Right forelimb (tissue), 1 donor: ENCODE data around the gene MTR.

Experiments
- DNase-seq: peaks from one replicate; pipeline ENCODE4 v3.0.0-alpha.2; 2018

MTR gene

DNA sequence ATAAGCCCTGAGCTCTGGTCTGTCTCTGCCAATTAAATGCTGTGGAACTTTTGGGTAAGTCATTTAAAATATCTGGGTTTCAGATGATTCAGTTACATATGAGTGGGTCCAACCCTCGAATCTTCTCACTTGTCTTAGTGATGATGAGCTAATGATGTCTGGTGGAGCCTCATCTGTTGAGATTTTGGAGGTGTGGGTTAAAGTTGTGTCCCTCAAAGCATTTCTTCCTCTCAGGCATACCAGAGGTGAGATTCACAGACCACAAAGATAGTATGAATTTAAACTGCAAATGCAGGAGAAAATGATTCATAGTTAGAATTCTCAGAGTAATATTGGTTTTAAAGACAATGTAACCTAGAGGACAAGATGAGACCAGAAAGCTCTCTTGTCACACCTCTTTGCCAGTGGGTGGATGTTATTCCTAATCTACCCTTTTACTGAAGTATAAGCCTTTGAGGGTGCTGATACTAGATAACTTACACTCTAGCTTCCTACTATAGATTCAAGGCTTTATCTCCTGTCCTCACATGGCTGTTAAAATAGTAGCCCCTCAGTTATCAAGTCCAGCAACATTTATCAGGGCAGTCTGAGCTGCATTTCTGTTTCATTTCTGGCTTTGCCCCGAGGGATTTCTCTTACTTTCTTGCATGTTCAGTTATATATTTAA, 118.4 kb downstream of the MTR start:
- DNase-seq: no peak

DNA sequence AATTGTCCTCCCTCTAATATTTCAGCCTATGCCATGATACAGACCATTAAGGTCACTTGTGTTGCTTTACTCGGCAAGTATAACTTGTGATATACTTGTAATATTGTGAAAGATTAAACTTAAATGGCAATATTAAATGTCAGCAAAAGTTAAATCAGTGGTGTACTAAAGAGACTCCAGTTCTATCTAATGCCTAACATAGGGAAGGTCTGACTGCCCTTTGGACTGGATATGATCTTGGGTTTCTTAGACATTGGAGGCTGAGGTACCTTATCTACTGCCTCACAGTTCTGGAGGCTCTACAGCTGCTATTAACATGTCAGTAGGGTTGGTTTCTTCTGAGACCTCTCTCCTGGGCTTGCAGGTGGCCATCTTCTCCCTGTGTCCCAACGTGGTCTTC, 119.3 kb downstream of the MTR start:
- DNase-seq: no peak

DNA sequence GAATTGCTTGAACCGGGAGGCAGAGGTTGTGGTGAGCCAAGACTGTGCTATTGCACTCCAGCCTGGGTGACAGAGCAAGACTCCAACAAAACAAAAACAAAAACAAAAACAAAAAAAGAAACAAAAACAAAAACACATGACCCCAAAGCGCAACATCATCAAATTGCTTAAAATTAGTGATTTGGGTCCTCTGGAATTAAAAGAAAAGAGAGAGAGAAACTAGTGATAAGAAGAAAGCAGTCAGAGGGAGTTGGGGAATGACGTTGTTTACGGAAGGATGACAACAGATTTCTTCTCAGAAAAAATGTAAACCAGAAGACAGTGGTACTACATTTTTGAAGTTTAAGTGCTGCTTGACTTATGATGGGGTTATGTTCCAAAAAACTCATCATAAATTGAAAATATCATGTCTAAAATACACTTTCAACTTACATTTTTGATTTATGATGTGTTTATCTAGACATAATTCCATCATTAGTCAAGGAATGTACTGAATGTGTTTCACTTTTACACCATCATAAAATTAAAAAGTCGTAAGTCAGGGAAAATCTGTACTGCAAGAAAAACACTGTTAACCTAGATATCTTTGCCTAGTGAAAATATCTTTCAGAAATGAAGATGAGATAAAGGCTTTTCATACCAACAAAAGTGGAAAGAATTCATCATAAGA, 121.2 kb downstream of the MTR start:
- DNase-seq: no peak

DNA sequence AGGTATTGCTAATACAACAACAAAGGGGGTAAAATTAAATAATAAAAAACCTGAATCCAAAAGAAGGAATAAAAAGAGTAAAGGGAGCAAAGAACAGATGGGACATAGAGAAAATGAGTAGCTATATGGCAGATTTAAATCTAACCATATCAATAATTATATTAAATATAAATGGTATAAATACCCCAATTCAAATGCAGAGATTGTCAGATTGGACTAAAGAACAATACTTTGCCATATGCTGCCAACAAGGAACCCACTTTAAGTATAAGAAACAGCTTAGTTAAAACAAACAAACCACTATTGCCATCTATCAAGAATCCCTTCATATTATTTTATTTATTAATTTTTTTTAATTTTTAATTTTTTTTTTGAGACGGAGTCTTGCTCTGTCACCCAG, 122.4 kb downstream of the MTR start:
- no peak for DNase-seq

DNA sequence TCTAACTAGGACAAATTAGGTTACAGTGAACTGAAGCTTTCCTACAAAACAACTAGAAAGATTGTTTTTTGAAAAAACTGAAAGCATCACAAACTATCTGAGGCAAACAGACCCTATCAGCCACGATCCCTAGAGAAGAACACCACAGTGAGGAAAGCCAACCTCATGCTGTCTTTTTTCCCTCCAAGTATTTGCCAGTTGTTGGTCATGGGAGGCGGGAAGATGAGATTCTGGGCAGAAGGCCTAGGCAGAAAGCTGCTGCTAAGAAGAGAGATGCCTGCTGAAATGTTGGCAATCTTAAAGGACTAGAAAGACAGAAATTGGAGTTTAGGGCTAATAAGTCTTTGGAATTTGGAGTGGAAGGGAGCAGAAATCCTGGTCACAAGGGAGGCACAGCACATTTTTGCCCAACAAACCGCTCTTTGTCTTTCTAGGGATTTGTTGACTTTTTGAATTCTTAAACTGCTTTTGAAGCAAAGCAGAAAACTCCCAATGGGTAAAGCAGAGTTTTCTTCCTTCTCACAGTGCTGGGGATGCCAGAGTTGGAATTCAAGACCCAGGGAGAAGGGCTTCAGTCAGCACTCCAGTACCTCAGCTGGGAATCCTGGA, 125.3 kb downstream of the MTR start:
- no peak for DNase-seq

DNA sequence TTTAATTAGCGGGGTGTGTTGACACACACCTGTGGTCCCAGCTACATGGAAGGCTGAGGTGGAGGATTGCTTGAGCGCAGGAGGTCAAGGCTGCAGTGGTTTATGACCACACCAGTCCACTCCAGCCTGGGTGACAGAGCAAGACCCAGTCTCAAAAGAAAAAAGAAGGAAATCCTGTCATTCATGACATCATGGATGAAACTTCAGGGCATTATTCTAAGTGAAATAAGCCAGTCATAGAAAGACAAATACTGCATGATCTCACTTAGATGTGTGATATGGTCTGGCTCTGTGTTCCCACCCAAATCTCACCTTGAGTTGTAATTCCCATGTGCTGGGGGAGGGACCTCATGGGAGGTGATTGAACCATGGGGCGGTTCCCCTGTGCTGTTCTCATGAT, 126.5 kb downstream of the MTR start:
- no peak for DNase-seq

GRCh38 chr1:236922190-236922589, 127.1 kb downstream of the MTR start:
- no peak for DNase-seq

DNA sequence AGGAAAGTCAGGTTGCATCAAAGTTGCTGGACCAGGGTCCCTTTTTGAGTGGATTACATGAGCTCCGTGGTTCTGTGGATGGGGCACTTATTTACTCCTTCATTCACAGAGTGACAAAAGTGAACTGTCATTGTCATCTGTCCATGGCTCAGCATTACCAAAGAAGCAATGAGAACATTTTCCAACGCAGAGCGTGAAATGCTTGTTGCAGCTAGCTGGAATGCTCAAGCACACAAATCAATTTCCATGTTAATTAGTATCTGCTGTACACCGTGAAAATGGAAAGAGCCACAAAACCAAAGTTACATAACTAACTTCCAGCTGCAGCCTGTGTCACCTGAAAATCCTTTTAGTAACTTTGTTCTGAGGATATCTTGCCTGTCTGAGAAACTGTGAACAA, 130.3 kb downstream of the MTR start:
- no peak for DNase-seq

DNA sequence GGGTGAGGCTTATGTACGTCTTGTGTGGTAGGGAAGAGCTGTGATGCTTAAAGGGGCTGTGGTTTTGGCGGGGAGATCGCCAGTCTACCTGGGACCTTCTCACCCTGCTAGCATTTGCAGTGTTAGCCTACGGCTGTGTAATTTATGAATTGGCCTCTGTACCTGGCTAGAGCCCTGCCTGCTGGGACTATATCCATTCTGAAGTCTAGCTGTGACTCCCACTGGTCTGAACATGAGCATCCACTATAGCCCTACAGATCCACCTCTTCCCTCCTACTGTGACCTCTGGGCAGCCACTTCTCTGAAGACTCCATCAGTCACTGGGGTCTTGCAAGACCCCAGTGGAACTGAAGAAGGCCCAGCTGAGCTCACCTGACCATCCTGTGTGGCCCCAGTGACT, 135.4 kb downstream of the MTR start:
- no peak for DNase-seq

DNA sequence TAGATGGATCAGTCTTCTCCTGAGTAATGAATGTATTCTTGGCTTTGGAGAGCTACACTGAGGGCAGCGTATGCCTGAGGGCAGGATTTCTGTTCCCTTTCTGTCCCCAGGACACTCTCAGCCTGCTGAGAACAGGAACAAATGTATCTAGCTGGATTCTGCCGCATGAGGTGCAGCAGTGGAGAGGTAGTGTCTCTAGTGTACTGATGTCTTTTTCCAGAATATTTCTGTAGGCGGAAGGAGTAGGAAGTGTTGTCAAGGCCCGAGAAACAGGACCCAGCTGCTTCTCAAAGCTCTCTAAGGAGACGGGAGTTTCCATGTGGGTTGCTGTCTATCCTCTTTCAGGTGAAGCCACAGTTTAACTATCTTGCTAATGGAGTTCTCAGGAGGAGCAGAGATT, 143.7 kb downstream of the MTR start:
- no peak for DNase-seq

- no peak for DNase-seq
Measured at GRCh38 chr1:236942431-236942830, 147.3 kb downstream of the MTR start.

- no peak for DNase-seq
Measured at GRCh38 chr1:236944556-236944955, 149.5 kb downstream of the MTR start.

DNA sequence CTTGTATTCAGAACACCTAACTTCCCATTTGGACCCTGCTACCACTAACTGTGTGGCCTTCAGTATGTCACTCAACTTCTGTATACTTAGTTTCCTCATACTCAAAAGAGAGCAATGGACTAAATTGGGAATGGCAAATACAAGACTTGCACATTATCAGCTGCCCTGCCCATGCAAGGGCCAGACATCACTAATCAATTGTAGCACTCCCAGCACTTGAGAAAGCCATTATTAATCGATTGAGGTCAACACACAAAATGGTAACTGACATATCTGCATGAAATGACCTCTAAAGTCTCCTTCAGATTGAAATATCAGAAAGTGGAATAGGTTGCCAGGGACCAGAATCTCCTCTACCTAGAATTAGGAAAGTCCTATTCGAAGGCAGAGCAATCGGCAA, 149.9 kb downstream of the MTR start:
- no peak for DNase-seq

GRCh38 chr1:236947794-236948193, 152.7 kb downstream of the MTR start:
- DNase-seq: no peak

GRCh38 chr1:236948381-236948780, 153.3 kb downstream of the MTR start:
- no peak for DNase-seq

- DNase-seq: no peak
Measured at GRCh38 chr1:236948996-236949395, 153.9 kb downstream of the MTR start.

DNA sequence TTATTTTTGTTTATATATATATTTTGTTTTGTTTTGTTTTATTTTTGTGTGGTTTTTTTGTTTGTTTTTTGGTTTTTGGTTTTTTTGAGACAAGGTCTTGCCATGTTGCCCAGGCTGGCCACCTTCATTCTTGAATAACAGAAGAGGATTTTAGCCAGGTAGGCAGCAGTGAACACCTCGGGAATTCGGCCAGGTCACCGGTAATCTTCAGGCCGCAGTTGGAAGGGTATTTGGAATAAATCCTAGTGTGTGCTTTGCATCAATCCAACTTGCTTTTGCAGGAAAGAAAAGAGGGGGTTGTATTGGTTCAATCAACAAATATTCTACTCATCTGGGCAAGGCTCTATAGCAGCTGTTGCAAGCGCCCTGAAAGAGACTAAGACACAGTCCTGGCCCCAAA, 155.3 kb downstream of the MTR start:
- DNase-seq: no peak

GRCh38 chr1:236951672-236952071, 156.6 kb downstream of the MTR start:
- no peak for DNase-seq

DNA sequence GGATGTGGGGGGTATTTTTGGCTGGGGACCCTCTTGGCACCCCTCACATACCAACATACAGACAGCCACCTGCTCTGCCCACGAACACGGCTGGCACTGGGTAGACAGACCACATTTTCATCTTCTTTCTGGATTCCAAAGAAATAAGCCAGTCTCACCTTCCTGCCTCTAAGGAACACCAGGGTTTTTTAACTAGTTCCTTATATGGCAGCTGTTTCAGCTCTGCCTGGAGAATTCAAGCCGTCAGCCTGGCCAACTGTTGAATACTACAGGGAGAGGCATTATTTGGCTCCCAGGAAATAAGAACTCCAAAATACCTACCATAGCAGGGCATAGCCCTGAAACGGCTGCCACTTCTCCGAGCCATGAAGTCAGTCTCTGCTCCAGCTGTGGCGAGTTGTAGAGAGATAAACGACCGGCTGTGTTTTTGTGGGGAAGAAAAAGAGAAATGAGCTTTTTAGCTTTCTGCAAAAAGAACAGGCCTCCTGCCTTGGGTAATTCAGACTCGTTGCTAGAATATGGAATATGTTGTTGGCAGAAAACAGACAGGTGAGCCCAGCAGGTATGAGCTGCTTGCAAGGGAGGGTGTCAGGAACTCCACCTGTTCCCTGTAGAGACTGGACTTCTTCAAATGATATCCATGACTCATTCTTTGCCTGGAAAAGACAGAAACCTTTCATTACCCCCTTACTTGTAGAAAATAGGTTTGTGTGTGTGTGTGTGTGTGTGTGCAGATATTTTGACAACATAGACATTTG, 157.3 kb downstream of the MTR start:
- no peak for DNase-seq

DNA sequence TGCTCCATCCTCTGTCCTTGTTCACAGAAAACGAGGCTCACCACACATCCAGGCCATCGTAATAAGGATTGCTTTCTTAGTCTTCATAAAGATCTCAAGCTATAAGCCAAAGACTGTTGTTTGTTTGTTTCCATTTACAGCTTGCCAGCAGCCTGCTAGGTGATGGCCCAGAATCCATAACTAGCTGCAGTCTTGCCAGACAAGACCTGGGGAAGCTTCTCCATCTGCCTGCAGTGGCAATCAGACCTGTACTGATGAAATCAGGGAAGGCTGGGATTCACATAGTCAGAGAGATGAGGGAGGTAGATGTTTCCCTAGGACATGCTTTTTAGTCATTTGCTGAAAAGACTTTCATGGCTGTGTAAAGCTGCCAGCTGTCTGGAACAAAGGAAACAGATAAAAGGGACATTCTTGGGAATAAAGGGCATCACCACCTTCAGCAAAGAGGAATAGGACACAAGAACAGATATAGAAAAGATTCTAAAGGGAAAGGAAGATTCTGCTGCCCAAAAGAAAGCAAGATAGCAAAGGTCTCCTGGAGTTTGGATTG, 158.1 kb downstream of the MTR start:
- no peak for DNase-seq
